D341Med (cell line): Measurements from ENCODE around the gene LZIC.

Experiments used
- DNase-seq: peaks from one replicate; pipeline ENCODE4 v3.0.0; 2012; ENCODE audit warnings: low spot score

LZIC gene

DNA sequence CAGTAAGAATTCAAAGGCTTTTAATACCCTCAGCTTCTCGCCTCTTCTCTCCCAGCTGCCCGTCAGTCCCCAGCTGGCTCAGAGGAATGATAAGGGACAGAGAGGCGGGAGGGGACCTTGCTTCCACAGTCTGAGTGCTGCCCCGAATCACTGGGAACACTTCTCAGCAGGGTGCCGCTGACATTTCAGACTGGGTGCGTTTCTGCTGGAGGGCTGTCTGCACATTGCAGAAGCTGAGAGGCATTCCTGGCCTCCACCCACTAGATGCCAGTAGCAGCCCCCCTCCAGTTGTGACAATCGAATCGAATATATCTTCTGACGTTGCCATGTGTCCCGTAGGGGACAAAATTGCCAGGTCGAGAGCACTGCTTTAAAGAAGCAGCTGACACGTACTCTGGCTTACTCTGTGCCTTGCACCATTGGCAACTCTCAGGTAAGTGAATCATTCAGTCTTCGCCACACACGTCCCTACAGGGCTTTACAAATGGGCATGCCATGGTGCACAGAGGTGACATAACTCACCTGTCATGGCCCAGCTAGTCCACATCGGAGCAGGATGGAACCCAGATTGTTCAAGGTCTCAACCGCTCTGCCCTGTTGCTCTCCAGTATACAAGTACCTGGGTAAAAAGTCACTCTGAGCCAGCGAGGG, 57.0 kb downstream of the LZIC start:
- DNase-seq: no peak

- no peak for DNase-seq
Measured at GRCh38 chr1:9884805-9885204, 58.4 kb downstream of the LZIC start.

GRCh38 chr1:9883585-9884449, 59.4 kb downstream of the LZIC start:
- no peak for DNase-seq

GRCh38 chr1:9882945-9883303, 60.3 kb downstream of the LZIC start:
- DNase-seq: no peak

DNA sequence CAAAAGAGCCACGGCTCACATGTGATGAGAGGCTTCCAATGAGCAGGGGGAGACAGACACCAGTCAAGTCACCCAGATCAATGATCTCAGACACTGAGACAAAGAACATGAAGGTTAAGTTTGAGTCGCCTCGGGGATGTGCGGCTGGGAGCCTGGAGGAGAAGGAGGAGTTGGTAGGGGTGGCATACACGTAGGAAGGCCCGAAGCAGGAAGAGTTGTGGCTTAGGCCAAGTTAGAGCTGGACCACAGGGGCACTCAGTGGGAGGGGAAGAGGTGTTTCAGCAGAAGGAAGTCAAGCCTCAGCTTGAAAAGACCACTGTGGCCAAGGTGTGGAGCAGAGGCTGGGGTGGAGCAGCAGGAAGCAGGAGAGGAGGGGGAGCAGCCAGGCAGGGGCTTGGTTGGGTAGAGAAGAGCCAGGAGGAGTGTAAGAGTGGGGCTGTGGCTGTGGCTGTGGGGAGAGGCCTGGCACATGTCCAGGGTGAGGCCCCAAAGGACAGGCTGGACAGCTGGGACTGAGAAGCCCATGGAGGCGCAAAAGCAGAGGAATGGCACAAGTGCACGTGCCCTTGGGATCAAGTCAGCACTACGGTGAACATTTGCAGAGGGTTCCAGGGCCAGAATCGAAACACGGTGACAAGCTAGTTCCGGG, 60.8 kb downstream of the LZIC start:
- DNase-seq: no peak

- DNase-seq: no peak
Measured at GRCh38 chr1:9881838-9882249, 61.3 kb downstream of the LZIC start.
